Measurements from ENCODE around the gene CCNC. TPM values are rescaled to one million over a fixed set of nuclear protein-coding genes. Genes with fewer than 3 reads are reported as not detected.

CCNC gene
- total and polyA plus RNA-seq, 8 donors = 1.2 to 158 (median 54.5) TPM

DNA sequence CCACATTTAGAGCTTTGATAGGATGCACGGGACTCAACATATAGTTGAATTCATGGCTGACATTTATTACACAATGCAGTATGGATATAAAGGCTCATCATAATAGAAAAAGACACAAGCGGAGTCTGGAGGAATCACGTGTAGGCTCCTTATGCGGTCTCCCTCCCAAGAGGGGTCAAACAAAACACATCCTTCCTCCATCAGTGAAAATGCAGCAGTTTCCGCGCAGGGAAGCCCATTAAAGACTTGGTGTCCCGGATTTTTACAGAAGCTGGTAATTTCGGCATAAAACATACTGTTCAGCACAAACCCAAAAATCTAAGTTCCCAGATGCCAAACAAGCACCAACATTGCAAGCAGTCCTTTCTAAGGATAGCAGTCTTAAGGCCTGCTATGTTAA, 54.4 kb downstream of the CCNC start:
- no peak for TF ChIP-seq EP300 (IDR thresholded peaks at IDR 0.05)
- TF ChIP-seq, protein P1, sequence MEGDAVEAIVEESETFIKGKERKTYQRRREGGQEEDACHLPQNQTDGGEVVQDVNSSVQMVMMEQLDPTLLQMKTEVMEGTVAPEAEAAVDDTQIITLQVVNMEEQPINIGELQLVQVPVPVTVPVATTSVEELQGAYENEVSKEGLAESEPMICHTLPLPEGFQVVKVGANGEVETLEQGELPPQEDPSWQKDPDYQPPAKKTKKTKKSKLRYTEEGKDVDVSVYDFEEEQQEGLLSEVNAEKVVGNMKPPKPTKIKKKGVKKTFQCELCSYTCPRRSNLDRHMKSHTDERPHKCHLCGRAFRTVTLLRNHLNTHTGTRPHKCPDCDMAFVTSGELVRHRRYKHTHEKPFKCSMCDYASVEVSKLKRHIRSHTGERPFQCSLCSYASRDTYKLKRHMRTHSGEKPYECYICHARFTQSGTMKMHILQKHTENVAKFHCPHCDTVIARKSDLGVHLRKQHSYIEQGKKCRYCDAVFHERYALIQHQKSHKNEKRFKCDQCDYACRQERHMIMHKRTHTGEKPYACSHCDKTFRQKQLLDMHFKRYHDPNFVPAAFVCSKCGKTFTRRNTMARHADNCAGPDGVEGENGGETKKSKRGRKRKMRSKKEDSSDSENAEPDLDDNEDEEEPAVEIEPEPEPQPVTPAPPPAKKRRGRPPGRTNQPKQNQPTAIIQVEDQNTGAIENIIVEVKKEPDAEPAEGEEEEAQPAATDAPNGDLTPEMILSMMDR (IDR thresholded peaks at IDR 0.05) = no peak
- no peak for TF ChIP-seq POLR2AphosphoS5 (IDR thresholded peaks at IDR 0.05)
- TF ChIP-seq POLR2A (IDR thresholded peaks at IDR 0.05) = no peak
- Histone ChIP-seq H3K36me3 (peaks cover 0 to 9% (median 0%) of the 10 kb centered on the region in 4 donors), H3K9me3 (no peaks in the 10 kb centered on the region), H3K27ac (no peak overlapping the region), H3K27me3 (no peaks in the 10 kb centered on the region), H3K4me3 (peak overlapping the region in 3 of 4 donors; percentile 75 to 89 (median 83)), H3K4me1 (peaks cover 9 to 32% (median 22%) of the 10 kb centered on the region in 4 donors)
- DNase-seq = peak in 1 of 2 donors; percentile 13
- WGBS, 5 donors = 58 to 70% (median 69%) methylated on average over 8 of the region's 8 CpGs
- intact Hi-C loops (cut with DNase I; ENCODE audit: low total_unique reads) = no loop called here

DNA sequence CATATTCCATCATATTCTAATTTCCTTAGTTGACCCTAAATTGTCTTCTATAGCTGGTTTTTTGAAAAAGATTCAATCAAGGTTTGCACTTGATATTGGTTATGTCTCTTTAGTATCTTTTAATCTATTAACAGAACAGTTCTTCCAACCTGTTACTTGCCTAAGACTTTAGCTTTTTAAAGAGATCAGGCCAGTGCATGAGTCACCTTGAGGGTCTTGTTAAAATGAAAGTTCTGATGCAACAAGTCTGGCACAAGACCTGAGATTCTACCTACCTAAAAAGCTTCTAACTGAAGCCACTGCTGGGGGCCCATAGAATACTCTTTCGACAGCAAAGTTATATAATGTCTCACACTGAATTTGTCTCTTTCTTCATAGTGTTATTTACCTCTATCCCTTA, 56.4 kb downstream of the CCNC start:
- H3K27me3 ChIP-seq = no peaks in the 10 kb centered on the region
- 95 to 100% (median 98%) methylated on average over 1 of the region's 1 CpG for WGBS, 5 donors
- H3K36me3 ChIP-seq = peaks cover 0 to 16% (median under 1%) of the 10 kb centered on the region in 4 donors
- TF ChIP-seq POLR2A (IDR thresholded peaks at IDR 0.05) = no peak
- TF ChIP-seq, protein P1 (IDR thresholded peaks at IDR 0.05) = no peak
- no peak for TF ChIP-seq EP300 (IDR thresholded peaks at IDR 0.05)
- TF ChIP-seq POLR2AphosphoS5 (IDR thresholded peaks at IDR 0.05) = no peak
- H3K9me3 ChIP-seq = no peaks in the 10 kb centered on the region
- intact Hi-C loops (cut with DNase I; ENCODE audit: low total_unique reads) = no loop called here
- H3K27ac ChIP-seq = no peak overlapping the region
- DNase-seq = no peak
- H3K4me3 ChIP-seq = no peak overlapping the region
- peaks cover 9 to 40% (median 26%) of the 10 kb centered on the region in 4 donors for H3K4me1 ChIP-seq

DNA sequence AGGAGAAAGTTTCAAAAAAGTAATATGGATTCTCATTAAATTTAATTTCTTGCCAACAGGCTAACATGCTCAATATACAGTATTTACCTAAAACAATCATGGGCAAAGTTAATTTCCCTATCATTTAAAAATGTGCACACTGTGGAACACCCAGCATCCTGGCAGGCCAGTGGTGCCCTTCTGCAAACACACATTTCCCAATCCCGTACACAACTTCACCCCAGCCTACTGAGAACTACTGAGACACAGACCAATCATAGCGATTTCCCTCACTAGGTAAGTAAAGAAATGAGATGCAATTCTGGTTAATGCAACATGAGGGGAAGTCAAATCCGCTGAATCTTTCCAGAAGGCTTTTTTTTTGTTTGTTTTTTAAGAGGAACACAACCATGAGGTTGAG, 60.8 kb downstream of the CCNC start:
- peaks cover 10 to 59% (median 33%) of the 10 kb centered on the region in 4 donors for H3K36me3 ChIP-seq
- 47 to 79% (median 57%) methylated on average over 3 of the region's 3 CpGs for WGBS, 5 donors
- TF ChIP-seq POLR2AphosphoS5 (IDR thresholded peaks at IDR 0.05) (no peak), EP300 (IDR thresholded peaks at IDR 0.05) (no peak), POLR2A (IDR thresholded peaks at IDR 0.05) (no peak)
- TF ChIP-seq, protein P1 (IDR thresholded peaks at IDR 0.05) = no peak
- no peak for DNase-seq
- no peaks in the 10 kb centered on the region for H3K27me3 ChIP-seq
- H3K4me1 ChIP-seq = peaks cover 0 to 11% (median 5%) of the 10 kb centered on the region in 4 donors
- no peak overlapping the region for H3K4me3 ChIP-seq
- intact Hi-C loops (cut with DNase I; ENCODE audit: low total_unique reads) = no loop called here
- H3K9me3 ChIP-seq = no peaks in the 10 kb centered on the region
- H3K27ac ChIP-seq = no peak overlapping the region

DNA sequence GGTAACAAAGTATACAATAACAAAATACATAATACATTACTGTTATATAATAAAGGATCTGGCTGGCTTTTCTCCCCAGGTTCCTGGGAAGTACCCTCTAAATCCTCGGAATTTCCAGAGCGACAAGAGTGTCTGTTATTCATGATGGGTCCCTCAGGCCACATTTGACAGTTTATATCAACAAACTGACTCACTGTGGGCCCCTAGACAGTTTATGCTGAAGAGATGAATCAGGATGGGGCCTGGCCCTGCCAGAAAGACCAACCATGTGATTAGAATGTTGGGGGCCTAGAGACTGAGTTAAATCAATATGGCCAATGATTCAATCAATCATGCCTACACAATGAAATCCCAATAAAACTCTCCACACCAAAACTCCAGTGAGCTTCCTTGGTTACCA, 66.7 kb downstream of the CCNC start:
- Histone ChIP-seq H3K4me1 (no peaks in the 10 kb centered on the region), H3K9me3 (no peaks in the 10 kb centered on the region), H3K27ac (no peak overlapping the region), H3K36me3 (peaks cover 14 to 64% (median 57%) of the 10 kb centered on the region in 4 donors), H3K4me3 (no peak overlapping the region), H3K27me3 (no peaks in the 10 kb centered on the region)
- WGBS, 5 donors = 77 to 93% (median 87%) methylated on average over 2 of the region's 2 CpGs
- TF ChIP-seq POLR2A (IDR thresholded peaks at IDR 0.05) = no peak
- TF ChIP-seq, protein P1 (IDR thresholded peaks at IDR 0.05) = no peak
- no peak for TF ChIP-seq POLR2AphosphoS5 (IDR thresholded peaks at IDR 0.05)
- no peak for TF ChIP-seq EP300 (IDR thresholded peaks at IDR 0.05)
- intact Hi-C loops (cut with DNase I; ENCODE audit: low total_unique reads) = no loop called here
- DNase-seq = no peak
